Central memory CD4-positive, alpha-beta T cell (primary cell): ENCODE results near the gene SYT1.

ENCODE experiments used
- DNase-seq: peaks from one replicate; pipeline ENCODE4 v3.0.0; 2022

The SYT1 gene

DNA sequence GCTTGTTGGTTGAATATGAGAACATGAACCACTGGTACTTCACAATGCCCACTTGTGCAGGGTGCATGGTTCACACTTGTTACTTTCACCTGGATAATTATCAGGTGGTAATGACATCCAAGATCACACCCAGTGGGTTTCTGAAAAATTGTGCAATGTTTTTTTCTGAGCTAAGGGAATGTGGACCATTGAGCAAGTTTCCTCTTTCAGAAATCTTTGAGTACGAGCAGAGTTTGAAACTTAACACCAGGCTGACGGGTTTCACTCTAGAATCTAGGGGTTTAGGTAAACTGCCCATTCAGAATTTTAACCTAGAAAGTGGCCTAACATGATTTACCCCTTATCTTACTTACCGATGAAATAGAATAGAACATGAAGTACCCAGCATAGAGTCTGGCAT, 436.6 kb downstream of the SYT1 start:
- DNase-seq: no peak

DNA sequence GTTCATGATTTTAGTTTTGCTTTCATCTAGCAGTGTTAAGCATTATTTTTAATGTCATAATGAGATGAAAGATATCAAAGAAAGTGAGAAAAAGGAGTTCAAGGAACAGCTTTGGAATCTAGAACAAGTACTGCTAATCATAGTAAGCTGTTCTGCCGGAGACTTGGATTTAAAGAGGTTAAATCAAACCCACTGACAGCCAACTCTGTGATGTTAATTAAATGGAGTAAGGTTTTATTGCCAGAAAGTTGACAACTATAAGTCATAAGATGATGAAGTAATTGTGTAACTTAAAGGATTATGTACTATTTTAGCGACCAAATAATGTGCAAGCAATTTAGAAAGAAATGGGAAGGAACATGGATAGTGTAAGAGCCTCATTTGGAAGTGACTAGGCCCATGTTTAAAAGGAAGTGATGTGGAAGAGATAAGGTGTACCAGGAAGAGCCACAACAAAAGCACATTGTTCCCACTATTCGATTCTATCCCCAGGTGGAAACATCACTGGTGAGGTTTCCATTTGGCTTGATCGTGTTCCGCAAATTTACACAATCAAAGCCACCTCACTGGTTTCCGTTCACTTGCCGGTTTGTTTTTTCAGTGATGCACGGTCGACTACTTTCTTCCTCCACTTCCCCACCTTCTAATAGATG, 437.7 kb downstream of the SYT1 start:
- DNase-seq: no peak

DNA sequence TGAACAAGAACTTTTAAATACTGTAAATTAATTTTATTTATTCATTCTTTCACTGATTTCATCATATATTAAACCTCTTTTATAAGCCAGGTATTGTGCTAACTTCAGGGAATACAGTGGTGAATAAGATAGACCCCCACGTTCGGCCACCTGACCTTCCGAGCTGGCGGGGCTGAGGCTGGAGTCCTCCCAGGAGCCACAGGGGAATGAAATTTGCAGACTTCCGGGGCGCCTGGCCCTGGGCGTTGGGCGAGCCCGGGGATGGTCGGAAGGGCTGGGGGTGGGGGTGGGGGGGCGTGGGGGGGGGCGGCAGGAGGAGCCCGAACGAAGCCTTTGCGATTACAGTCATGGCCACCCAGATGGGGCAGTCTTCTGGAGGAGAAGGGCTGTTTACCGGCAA, 442.8 kb downstream of the SYT1 start:
- no peak for DNase-seq

GRCh38 chr12:79309039-79309438, 444.5 kb downstream of the SYT1 start:
- DNase-seq: no peak

- DNase-seq: no peak
Measured at GRCh38 chr12:79317179-79317847, 452.7 kb downstream of the SYT1 start.

DNA sequence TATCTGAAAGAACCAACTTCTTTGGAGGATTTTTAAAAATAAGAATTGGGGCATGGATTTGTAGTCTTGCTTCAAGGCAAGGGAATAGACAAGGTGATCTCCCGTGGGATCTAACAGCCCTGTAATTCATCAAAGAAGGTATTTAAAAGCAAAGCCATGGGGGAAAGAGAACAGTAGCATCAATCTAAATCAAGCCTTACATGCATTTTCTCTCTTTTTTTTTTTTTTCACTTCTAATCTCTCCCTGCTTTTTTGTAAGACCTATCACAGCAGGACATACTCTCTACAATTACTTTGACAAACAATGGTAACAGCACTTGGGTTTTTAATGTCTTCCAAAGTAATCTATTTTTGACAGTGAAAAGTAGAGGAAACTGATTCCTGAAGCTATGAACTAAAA, 458.3 kb downstream of the SYT1 start:
- DNase-seq: no peak

GRCh38 chr12:79324571-79324970, 460.0 kb downstream of the SYT1 start:
- no peak for DNase-seq

DNA sequence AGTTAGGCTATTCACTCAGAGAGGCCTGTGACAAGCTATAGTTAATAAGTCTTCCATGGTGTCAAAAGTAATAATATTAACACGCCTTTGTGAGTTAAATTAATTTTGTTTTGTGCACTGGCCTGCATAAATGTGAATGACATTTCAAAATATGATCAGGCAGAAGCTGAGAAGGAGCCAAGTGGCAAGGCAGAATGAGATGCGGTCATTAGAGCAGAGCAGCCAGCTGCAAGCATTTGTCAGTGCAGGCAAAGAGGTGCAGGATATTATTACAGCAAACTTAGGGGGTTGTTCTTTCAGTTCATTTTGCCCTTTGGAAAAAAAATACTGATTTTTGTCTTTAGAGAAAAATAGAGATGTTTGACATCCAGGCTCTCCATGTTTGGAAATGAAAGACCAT, 461.6 kb downstream of the SYT1 start:
- no peak for DNase-seq

- no peak for DNase-seq
Measured at GRCh38 chr12:79326663-79327062, 462.1 kb downstream of the SYT1 start.

GRCh38 chr12:79327465-79327864, 462.9 kb downstream of the SYT1 start:
- DNase-seq: no peak

GRCh38 chr12:79329933-79330332, 465.4 kb downstream of the SYT1 start:
- no peak for DNase-seq

DNA sequence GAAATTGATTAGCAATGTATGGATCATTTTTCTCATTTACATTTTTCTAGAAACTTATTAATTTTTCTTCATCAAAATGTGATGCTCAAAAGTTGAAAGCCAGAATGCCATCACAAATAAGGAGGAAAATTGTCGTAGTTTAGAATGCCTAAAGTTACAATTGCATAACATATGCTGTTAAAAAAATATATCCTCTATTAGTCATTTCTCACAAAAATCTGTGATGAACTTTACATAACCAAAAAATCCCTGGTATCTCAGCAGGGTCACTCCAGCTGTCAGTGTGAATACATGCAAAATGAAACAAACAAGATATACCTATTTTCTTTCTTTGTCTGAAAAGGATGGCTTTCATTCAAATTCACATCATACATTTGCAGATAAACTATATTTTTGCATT, 467.3 kb downstream of the SYT1 start:
- DNase-seq: no peak

DNA sequence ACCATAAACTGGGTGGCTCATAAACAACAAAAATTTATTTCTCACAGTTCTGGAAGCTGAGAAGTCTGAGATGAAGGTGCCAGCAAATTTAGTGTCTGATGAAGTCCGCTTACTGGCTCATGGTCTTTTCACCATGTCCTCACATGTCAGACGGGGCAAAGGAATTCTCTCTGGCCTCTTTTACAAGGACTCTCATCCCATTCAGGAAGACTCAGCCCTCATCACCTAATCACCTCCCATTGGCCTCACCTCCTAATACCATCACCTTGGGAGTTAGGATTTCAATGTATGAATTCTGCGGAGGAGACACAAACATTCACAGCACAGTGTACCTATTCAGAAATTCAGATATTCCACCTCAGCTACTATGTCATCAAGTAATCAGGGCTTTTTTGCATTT, 468.6 kb downstream of the SYT1 start:
- no peak for DNase-seq

DNA sequence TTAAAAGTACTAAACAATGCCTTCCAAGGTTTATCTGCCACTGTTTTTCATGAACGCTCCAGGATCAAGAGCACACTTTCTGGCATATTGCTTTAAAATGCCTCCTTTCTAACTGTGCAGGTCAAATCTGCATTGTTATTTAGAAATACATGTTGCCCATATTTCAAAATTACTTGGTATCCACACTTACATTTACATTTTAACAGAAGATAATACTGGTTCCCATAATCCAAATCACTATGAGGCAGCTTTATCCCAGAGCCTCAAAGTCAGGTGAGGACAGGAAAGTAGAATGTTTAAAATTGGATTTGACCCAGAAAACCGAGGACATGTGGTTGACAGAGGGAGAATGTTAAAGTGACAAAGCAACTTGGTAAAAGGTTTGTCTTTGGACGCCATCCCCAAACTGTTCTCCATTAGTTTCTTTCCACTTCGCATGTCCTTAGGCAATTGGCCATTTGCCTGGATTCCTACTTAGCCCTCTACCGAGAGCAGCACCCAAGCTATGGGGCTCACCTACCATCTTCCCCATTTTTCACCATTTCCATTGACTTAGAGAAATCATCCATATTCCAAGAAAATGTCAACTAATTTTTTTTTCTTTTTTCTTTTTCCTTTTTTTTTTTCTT, 473.2 kb downstream of the SYT1 start:
- no peak for DNase-seq

DNA sequence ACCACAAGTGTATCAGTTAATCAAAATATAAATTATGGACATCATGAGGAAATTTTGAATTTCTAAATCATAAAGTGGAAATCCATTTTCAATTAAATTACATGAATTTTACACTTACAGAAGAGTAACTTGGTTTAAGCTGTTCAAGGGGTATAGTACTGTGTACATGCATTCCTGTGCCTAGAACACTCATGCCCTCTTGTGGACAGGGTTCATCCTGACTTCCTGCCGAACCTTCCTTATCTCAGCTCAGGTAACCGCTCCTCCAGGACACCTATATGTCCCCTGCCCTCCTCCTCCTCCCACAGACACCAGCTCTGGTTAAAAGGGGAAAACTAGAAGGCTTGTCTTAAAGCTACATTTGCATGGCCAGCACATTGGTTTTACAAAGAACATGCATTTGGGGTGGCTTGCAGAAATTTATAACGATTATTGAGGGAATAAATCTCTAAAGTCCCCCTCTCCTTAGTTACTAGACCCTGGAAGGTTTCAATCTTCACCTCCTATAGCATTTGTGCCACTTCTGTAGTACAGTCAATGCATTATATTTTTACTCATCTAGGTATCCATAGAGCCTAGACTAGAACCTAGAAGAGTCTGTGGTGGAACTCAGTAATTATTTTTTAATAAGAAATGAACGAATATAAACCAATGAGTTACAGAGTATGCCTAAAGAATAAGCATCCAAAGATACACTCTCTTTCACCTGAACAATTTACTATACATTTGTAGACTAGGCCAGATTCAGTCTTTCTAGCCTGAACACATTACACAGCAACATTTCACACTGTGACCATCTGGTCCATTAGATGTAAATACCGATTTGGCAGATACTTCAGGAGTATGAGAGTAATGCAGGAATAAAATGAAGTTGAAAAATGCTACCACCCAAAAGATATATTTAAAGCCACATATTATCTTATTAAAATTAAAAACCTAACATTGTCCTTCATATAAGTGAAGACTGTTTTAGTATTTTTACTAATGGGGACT, 480.6 kb downstream of the SYT1 start:
- DNase-seq: no peak

GRCh38 chr12:79347866-79348265, 483.3 kb downstream of the SYT1 start:
- DNase-seq: no peak

DNA sequence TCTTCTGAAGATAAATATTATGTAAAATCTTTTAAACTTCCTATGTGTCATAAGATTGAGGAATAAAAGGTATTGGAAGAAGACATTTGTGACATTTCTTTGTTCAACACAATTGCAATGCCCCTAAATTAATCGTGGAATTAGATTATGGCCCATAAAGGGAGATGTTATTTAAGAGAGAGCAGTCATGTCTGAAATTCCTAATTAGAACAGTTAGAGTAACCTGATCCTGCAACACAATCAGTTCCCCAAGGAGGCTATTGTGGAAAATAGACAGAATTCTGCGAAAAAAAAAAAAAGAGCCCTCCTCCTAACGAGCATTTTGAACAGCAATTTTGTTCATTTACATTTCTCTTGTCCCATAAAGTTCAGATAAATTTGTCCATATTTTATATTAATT, 486.7 kb downstream of the SYT1 start:
- no peak for DNase-seq

GRCh38 chr12:79356216-79356615, 491.6 kb downstream of the SYT1 start:
- DNase-seq: no peak

- no peak for DNase-seq
Measured at GRCh38 chr12:79357048-79357447, 492.5 kb downstream of the SYT1 start.

DNA sequence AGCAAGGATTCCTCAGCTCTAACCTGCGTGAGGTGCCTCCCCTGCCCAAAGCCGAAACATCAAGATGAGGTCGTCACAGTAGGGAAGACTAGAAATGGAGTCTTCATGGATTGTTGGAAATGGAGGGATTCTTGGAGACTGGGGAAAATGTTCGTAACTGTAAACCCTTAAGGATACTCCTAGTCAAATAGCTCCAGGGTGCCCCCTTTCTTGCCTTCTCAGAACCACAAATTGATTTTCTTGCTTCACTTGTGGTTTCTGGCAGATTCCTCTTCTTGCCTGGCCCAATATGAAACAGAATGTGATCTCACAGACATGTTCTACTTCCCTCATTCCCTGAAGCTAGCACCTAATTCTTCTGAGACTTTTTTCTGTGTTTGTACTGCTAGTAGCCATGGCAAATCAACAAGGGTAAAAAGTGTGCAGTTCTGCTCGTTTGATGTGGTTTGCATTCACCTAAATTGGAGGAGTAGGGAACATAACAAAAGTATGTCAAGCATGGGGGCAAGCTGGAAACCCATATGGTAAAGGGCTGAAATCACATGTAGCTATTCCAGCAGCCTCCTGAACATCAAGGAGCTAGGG, 494.2 kb downstream of the SYT1 start:
- no peak for DNase-seq

- no peak for DNase-seq
Measured at GRCh38 chr12:79360286-79360685, 495.7 kb downstream of the SYT1 start.

DNA sequence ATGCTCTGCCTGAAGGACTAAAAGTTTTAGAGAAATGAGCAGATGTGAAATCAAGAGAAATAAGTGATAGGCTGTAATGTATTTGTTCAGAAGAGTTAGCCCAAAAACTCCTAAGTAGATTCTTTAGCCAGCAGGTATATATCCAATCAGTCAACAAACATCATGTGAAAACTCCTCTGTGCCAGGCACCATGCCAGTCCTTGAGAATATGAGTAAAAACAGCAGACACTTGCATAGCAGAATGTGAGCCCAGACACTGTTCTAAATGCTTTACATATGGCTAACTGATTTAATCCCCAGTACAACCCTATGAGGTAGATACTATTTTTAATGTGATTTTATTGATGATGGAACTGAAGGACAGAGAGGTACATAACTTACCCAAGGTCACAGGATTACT, 496.4 kb downstream of the SYT1 start:
- DNase-seq: no peak

DNA sequence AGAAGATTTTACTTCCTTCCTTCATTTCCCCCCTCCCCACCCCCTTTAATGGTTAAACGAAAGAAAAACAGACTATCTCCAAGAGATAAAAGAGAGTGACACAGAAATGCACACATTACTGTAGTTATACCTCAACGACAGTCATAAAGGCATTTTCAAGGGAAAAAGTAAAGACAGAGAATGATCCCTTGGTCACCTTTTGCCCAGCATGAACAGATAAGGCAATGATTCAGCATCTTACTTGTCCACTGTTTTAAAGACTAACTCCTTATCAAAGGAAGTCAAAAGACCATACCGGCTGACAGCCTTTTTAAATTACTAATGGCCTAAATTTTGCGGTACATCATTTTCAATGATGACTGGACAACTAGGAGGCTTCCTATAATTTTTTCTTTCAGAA, 499.6 kb downstream of the SYT1 start:
- no peak for DNase-seq
